HEK293 (cell line): ENCODE results near the gene MTMR3.

Experiments used
- CTCF ChIA-PET: fragments of 350-600 bp; formaldehyde crosslinking; extraction: SDS; loops from one replicate; lab custom pipeline; 2021; ENCODE audit warnings: antibody characterized with exemption; lab: Yijun Ruan, JAX
- POLR2A ChIA-PET: fragments of 300-600 bp; formaldehyde crosslinking; extraction: SDS; loops from one replicate; lab custom pipeline; 2020; ENCODE audit warnings: antibody characterized with exemption, inconsistent platforms; lab: Yijun Ruan, JAX
- H3K27ac ChIP-seq: fragments of 200-500 bp; sonication (Bioruptor generic); 2 replicates; pipeline ENCODE4 v1.5.1; 2014; ENCODE audit warnings: low read depth, low read length, control low read depth, inconsistent platforms; ENCODE audit errors: extremely low read depth
- H3K36me3 ChIP-seq, 2 experiments: fragments of 200-500 bp in 1 of 2; sonication (Bioruptor generic) in 1 of 2; 1 replicate in 1 of 2; 2 replicates in 1 of 2; pipeline ENCODE4 v1.5.1; 2014 to 2017; ENCODE audit warnings: inconsistent platforms in 2 of 2, low read length in 2 of 2; ENCODE audit not compliant: control insufficient read depth in 2 of 2, insufficient read depth in 1 of 2
- H3K4me1 ChIP-seq: fragments of 200-500 bp; sonication (Bioruptor generic); 2 replicates; pipeline ENCODE4 v1.5.1; 2014; ENCODE audit warnings: mild to moderate bottlenecking, low read length, inconsistent platforms; ENCODE audit not compliant: control insufficient read depth, insufficient read depth
- H3K4me3 ChIP-seq: 2 replicates; pipeline ENCODE4 v1.5.1; 2011; ENCODE audit warnings: low read depth, mild to moderate bottlenecking, control low read depth, low read length, moderate library complexity
- H3K9me3 ChIP-seq: fragments of 200-500 bp; sonication (Bioruptor generic); 2 replicates; pipeline ENCODE4 v1.5.1; 2014; ENCODE audit warnings: low read depth, low read length, inconsistent platforms; ENCODE audit not compliant: control insufficient read depth, insufficient read depth
- HOXA7 ChIP-seq: sonication (generic); formaldehyde crosslinking; IDR thresholded peaks from 2 replicates; pipeline ENCODE4 v1.8.1; 2022; ENCODE audit warnings: missing genetic modification reagents, borderline replicate concordance
- HOXC10 ChIP-seq: sonication (generic); formaldehyde crosslinking; IDR thresholded peaks from 2 replicates; pipeline ENCODE4 v1.8.1; 2023; ENCODE audit warnings: mild to moderate bottlenecking, missing genetic modification reagents
- KLF8 ChIP-seq: fragments of 450-650 bp; formaldehyde crosslinking; IDR thresholded peaks from 2 replicates; pipeline ENCODE4 v1.5.1; 2016; ENCODE audit warnings: missing biosample characterization, missing genetic modification characterization
- MEIS1 ChIP-seq: sonication (generic); formaldehyde crosslinking; IDR thresholded peaks from 2 replicates; pipeline ENCODE4 v1.8.1; 2022; ENCODE audit warnings: missing genetic modification reagents, mild to moderate bottlenecking, borderline replicate concordance
- RBAK ChIP-seq: fragments of 450-650 bp; formaldehyde crosslinking; IDR thresholded peaks from 2 replicates; pipeline ENCODE4 v1.5.1; 2016; ENCODE audit warnings: missing biosample characterization, missing genetic modification characterization
- SP2 ChIP-seq: fragments of 450-650 bp; formaldehyde crosslinking; IDR thresholded peaks from 2 replicates; pipeline ENCODE4 v1.5.1; 2016; ENCODE audit warnings: missing biosample characterization, missing genetic modification characterization
- ZBTB17 ChIP-seq: fragments of 450-650 bp; formaldehyde crosslinking; IDR thresholded peaks from 2 replicates; pipeline ENCODE4 v1.5.1; 2016; ENCODE audit warnings: missing biosample characterization, missing genetic modification characterization
- ZBTB7A ChIP-seq: fragments of 450-650 bp; formaldehyde crosslinking; IDR thresholded peaks from 2 replicates; pipeline ENCODE4 v1.5.1; 2016; ENCODE audit warnings: low read depth, missing biosample characterization, missing genetic modification characterization
- ZEB2 ChIP-seq: fragments of 450-650 bp; formaldehyde crosslinking; IDR thresholded peaks from 2 replicates; pipeline ENCODE4 v1.5.1; 2016; ENCODE audit warnings: missing biosample characterization, missing genetic modification characterization
- ZFP3 ChIP-seq: fragments of 450-650 bp; formaldehyde crosslinking; IDR thresholded peaks from 2 replicates; pipeline ENCODE4 v1.5.1; 2016; ENCODE audit warnings: low read depth, missing biosample characterization, missing genetic modification characterization
- ZNF132 ChIP-seq: fragments of 450-650 bp; formaldehyde crosslinking; IDR thresholded peaks from 2 replicates; pipeline ENCODE4 v1.5.1; 2017; ENCODE audit warnings: missing biosample characterization, missing genetic modification characterization, borderline replicate concordance
- ZNF140 ChIP-seq: fragments of 450-650 bp; formaldehyde crosslinking; IDR thresholded peaks from 2 replicates; pipeline ENCODE4 v1.5.1; 2016; ENCODE audit warnings: missing biosample characterization, missing genetic modification characterization
- ZNF146 ChIP-seq: fragments of 450-650 bp; formaldehyde crosslinking; IDR thresholded peaks from 2 replicates; pipeline ENCODE4 v1.5.1; 2016; ENCODE audit warnings: missing biosample characterization, missing genetic modification characterization
- ZNF169 ChIP-seq: fragments of 450-650 bp; formaldehyde crosslinking; IDR thresholded peaks from 2 replicates; pipeline ENCODE4 v1.5.1; 2016; ENCODE audit warnings: missing biosample characterization, missing genetic modification characterization
- ZNF184 ChIP-seq: fragments of 450-650 bp; IDR thresholded peaks from 2 replicates; pipeline ENCODE4 v1.5.1; 2018; ENCODE audit warnings: missing biosample characterization, mild to moderate bottlenecking, missing genetic modification characterization
- ZNF19 ChIP-seq: fragments of 450-650 bp; formaldehyde crosslinking; IDR thresholded peaks from 2 replicates; pipeline ENCODE4; 2016; ENCODE audit warnings: missing biosample characterization, missing genetic modification characterization, low read depth
- ZNF2 ChIP-seq: fragments of 450-650 bp; formaldehyde crosslinking; IDR thresholded peaks from 2 replicates; pipeline ENCODE4 v1.5.1; 2016; ENCODE audit warnings: missing biosample characterization, missing genetic modification characterization
- ZNF274 ChIP-seq, 2 experiments: fragments of 200-500 bp in 1 of 2; fragments of 450-650 bp in 1 of 2; sonication (Bioruptor generic) in 1 of 2; formaldehyde crosslinking in 1 of 2; IDR thresholded peaks; 2 replicates each; pipeline versions ENCODE4 v1.5.1 to v1.6.1; 2014 to 2016; ENCODE audit warnings: borderline replicate concordance in 1 of 2, inconsistent platforms in 1 of 2, low read length in 1 of 2, missing biosample characterization in 1 of 2, missing genetic modification characterization in 1 of 2
- ZNF423 ChIP-seq: fragments of 450-650 bp; formaldehyde crosslinking; IDR thresholded peaks from 2 replicates; pipeline ENCODE4 v1.5.1; 2016; ENCODE audit warnings: missing biosample characterization, missing genetic modification characterization
- ZNF560 ChIP-seq: fragments of 450-650 bp; formaldehyde crosslinking; IDR thresholded peaks from 2 replicates; pipeline ENCODE4 v1.5.1; 2017; ENCODE audit warnings: missing biosample characterization, missing genetic modification characterization, borderline replicate concordance
- ZNF585B ChIP-seq: fragments of 450-650 bp; formaldehyde crosslinking; IDR thresholded peaks from 2 replicates; pipeline ENCODE4 v1.5.1; 2016; ENCODE audit warnings: missing biosample characterization, missing genetic modification characterization
- ZNF596 ChIP-seq: fragments of 450-650 bp; IDR thresholded peaks from 2 replicates; pipeline ENCODE4 v1.5.0; 2018; ENCODE audit warnings: missing biosample characterization, mild to moderate bottlenecking, missing genetic modification characterization, moderate library complexity
- ZNF621 ChIP-seq: fragments of 450-650 bp; formaldehyde crosslinking; IDR thresholded peaks from 2 replicates; pipeline ENCODE4 v1.5.1; 2017; ENCODE audit warnings: missing biosample characterization, missing genetic modification characterization
- ZNF677 ChIP-seq: fragments of 450-650 bp; IDR thresholded peaks from 2 replicates; pipeline ENCODE4 v1.5.0; 2018; ENCODE audit warnings: missing biosample characterization, mild to moderate bottlenecking, missing genetic modification characterization, moderate library complexity
- ZXDB ChIP-seq: fragments of 450-650 bp; formaldehyde crosslinking; IDR thresholded peaks from 2 replicates; pipeline ENCODE4 v1.5.1; 2016; ENCODE audit warnings: missing biosample characterization, missing genetic modification characterization
- TF ChIP-seq, protein P1 (sequence below): fragments of 450-650 bp; formaldehyde crosslinking; IDR thresholded peaks from 2 replicates; pipeline ENCODE4; 2016; ENCODE audit warnings: missing biosample characterization, missing genetic modification characterization
- TF ChIP-seq, protein P2 (sequence below): fragments of 450-650 bp; formaldehyde crosslinking; conservative IDR thresholded peaks from 2 replicates; pipeline ENCODE4 v1.5.1; 2016; ENCODE audit warnings: low read depth, missing biosample characterization, missing genetic modification characterization
- TF ChIP-seq, protein P3 (sequence below): fragments of 450-650 bp; formaldehyde crosslinking; IDR thresholded peaks from 2 replicates; pipeline ENCODE4 v1.5.1; 2016; ENCODE audit warnings: missing biosample characterization, missing genetic modification characterization
- TF ChIP-seq, protein P4 (sequence below): fragments of 450-650 bp; formaldehyde crosslinking; IDR thresholded peaks from 2 replicates; pipeline ENCODE4 v1.5.1; 2017; ENCODE audit warnings: missing biosample characterization, missing genetic modification characterization

The MTMR3 gene

DNA sequence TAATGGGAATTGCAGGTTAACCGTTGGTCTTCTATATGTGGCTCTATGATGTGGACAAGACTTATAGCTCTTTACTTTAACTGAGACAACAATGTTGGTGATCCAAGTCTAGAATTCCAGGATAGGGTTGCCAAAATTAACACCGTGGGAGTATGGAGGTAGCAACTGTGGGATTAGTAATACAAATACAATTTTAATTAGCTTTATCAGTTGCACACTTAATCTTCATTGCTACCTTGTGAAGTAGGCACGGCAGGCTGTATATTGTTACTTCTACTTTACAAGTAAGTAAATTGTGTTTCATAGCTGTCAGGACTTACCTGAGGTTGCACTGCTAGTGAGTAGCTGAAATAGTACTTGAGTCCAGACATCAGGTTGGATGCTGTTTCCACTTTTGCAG lies 21.0 kb downstream of the MTMR3 start (continued):
- no peak for TF ChIP-seq ZNF169 (tag by site-specific recombination)
- TF ChIP-seq ZNF560 (tag by site-specific recombination) = no peak
- TF ChIP-seq HOXA7 (CRISPR knock-in tag) = no peak
- no peak for TF ChIP-seq ZBTB17 (tag by site-specific recombination)

DNA sequence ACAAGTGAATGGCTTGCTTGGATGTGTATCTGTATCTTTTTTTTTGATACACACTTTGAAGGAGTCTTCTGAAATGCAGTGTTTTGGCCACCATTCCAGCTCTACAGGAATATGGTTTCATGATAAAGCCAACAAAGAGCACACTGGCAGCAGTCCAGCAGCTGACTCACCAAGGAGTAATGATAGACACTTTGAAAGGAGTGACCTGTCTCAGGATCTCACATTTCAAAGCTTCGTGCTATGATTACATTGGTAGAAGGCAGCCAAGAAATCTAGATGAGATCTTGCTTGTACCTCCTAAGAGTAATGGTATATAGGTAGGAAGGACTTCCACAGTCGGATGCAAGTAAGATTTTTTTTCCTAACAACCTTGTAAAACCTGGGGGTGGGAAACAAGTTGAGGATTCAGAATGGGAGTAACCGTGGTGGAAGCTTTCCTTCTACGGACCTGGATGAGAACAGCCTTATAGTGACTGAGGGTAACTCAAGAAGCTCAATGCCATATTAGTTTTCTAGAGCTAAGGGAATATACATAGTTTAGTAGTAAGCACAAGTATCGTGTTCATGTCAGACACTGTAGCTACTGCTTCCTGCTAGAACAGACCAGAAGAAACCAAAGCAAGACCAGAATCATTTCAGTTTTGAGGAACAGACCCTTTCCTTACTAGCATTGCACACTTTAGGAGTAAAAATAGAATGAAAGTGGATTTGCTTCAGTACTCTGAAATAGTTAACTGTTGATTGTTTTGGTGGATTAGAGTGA lies 25.0 kb downstream of the MTMR3 start:
- H3K4me3 ChIP-seq = peak overlapping the region; percentile 28
- ChIA-PET CTCF (interaction anchor here (0.6 to 2.3 kb wide), 11 partner anchors 19 to 490 kb away, joined by 3 to 11 read pairs (median 3); partner anchors contain the start of gene MTMR3), POLR2A (interaction anchor here (0.6 to 1.8 kb wide), 11 partner anchors 13 to 449 kb away, joined by 3 to 9 read pairs (median 3); partner anchors contain the start of genes ASCC2, CCDC157, MTMR3 and NF2)
- peaks cover 31% of the 10 kb centered on the region for H3K4me1 ChIP-seq
- H3K9me3 ChIP-seq = no peaks in the 10 kb centered on the region
- peak overlapping the region; percentile 84 for H3K27ac ChIP-seq
- no peaks in the 10 kb centered on the region for H3K36me3 ChIP-seq
- no peak for TF ChIP-seq ZNF132 (tag by site-specific recombination)
- no peak for TF ChIP-seq ZFP3 (tag by site-specific recombination)
- TF ChIP-seq, protein P1, sequence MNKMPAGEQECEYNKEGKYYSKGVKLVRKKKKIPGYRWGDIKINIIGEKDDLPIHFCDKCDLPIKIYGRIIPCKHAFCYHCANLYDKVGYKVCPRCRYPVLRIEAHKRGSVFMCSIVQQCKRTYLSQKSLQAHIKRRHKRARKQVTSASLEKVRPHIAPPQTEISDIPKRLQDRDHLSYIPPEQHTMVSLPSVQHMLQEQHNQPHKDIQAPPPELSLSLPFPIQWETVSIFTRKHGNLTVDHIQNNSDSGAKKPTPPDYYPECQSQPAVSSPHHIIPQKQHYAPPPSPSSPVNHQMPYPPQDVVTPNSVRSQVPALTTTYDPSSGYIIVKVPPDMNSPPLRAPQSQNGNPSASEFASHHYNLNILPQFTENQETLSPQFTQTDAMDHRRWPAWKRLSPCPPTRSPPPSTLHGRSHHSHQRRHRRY = no peak
- TF ChIP-seq ZNF146 (tag by site-specific recombination) = no peak
- TF ChIP-seq ZNF19 = no peak
- no peak; the same call in 1 of the 2 replicates for TF ChIP-seq ZNF2 (tag by site-specific recombination)
- TF ChIP-seq ZNF585B = no peak
- peak; percentile 31; the same call in 1 of the 2 replicates for TF ChIP-seq SP2 (tag by site-specific recombination)
- TF ChIP-seq, protein P2, sequence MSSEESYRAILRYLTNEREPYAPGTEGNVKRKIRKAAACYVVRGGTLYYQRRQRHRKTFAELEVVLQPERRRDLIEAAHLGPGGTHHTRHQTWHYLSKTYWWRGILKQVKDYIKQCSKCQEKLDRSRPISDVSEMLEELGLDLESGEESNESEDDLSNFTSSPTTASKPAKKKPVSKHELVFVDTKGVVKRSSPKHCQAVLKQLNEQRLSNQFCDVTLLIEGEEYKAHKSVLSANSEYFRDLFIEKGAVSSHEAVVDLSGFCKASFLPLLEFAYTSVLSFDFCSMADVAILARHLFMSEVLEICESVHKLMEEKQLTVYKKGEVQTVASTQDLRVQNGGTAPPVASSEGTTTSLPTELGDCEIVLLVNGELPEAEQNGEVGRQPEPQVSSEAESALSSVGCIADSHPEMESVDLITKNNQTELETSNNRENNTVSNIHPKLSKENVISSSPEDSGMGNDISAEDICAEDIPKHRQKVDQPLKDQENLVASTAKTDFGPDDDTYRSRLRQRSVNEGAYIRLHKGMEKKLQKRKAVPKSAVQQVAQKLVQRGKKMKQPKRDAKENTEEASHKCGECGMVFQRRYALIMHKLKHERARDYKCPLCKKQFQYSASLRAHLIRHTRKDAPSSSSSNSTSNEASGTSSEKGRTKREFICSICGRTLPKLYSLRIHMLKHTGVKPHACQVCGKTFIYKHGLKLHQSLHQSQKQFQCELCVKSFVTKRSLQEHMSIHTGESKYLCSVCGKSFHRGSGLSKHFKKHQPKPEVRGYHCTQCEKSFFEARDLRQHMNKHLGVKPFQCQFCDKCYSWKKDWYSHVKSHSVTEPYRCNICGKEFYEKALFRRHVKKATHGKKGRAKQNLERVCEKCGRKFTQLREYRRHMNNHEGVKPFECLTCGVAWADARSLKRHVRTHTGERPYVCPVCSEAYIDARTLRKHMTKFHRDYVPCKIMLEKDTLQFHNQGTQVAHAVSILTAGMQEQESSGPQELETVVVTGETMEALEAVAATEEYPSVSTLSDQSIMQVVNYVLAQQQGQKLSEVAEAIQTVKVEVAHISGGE (tag by site-specific recombination) = no peak
- TF ChIP-seq, protein P3, sequence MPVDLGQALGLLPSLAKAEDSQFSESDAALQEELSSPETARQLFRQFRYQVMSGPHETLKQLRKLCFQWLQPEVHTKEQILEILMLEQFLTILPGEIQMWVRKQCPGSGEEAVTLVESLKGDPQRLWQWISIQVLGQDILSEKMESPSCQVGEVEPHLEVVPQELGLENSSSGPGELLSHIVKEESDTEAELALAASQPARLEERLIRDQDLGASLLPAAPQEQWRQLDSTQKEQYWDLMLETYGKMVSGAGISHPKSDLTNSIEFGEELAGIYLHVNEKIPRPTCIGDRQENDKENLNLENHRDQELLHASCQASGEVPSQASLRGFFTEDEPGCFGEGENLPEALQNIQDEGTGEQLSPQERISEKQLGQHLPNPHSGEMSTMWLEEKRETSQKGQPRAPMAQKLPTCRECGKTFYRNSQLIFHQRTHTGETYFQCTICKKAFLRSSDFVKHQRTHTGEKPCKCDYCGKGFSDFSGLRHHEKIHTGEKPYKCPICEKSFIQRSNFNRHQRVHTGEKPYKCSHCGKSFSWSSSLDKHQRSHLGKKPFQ (tag by site-specific recombination) = peak; percentile 66
- peak; percentile 84 for TF ChIP-seq ZXDB (tag by site-specific recombination)
- no peak for TF ChIP-seq ZBTB7A
- TF ChIP-seq KLF8 = peak; percentile 52; the same call in 1 of the 2 replicates
- TF ChIP-seq ZNF184 = no peak
- TF ChIP-seq RBAK (tag by site-specific recombination) = no peak
- no peak for TF ChIP-seq ZNF274 (IDR thresholded peaks at IDR 0.05; ENCODE audit: low read length)
- TF ChIP-seq ZNF274 (tag by site-specific recombination; IDR thresholded peaks at IDR 0.05; ENCODE audit: borderline replicate concordance) = no peak
- peak; percentile 97 for TF ChIP-seq ZEB2 (tag by site-specific recombination)
- no peak for TF ChIP-seq ZNF621 (tag by site-specific recombination)
- no peak for TF ChIP-seq HOXC10
- no peak for TF ChIP-seq ZNF140
- TF ChIP-seq MEIS1 (CRISPR knock-in tag) = peak; percentile 89
- TF ChIP-seq ZNF423 (tag by site-specific recombination) = no peak
- no peak for TF ChIP-seq ZNF677 (tag by site-specific recombination)
- TF ChIP-seq ZNF596 (tag by site-specific recombination) = no peak
- TF ChIP-seq, protein P4, sequence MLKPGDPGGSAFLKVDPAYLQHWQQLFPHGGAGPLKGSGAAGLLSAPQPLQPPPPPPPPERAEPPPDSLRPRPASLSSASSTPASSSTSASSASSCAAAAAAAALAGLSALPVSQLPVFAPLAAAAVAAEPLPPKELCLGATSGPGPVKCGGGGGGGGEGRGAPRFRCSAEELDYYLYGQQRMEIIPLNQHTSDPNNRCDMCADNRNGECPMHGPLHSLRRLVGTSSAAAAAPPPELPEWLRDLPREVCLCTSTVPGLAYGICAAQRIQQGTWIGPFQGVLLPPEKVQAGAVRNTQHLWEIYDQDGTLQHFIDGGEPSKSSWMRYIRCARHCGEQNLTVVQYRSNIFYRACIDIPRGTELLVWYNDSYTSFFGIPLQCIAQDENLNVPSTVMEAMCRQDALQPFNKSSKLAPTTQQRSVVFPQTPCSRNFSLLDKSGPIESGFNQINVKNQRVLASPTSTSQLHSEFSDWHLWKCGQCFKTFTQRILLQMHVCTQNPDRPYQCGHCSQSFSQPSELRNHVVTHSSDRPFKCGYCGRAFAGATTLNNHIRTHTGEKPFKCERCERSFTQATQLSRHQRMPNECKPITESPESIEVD (tag by site-specific recombination) = peak; percentile 85
